Hypothalamus (tissue), 51 donors: Measurements from ENCODE around the gene LONRF3.
"Not testable (repeated sequence)": the region's sequence is repeated elsewhere in the genome, so short reads cannot be mapped to it uniquely, and the experiment has no call there.

Source experiments
- DNase-seq, 51 donors: peaks; one replicate each; lab custom pipeline; 2025; lab: John Stamatoyannopoulos, UW

The LONRF3 gene

GRCh38 chrX:118980761-118981160 lies 6.3 kb downstream of the LONRF3 start:
- no peak for DNase-seq

- no peak for DNase-seq
Observed at GRCh38 chrX:118983513-118983912, 9.1 kb downstream of the LONRF3 start.

- no peak for DNase-seq
Observed at GRCh38 chrX:118988911-118989310, 14.5 kb downstream of the LONRF3 start.

GRCh38 chrX:118989886-118990285 lies 15.5 kb downstream of the LONRF3 start:
- no peak for DNase-seq

GRCh38 chrX:118990512-118991227 lies 16.3 kb downstream of the LONRF3 start:
- no peak for DNase-seq

GRCh38 chrX:118992441-118993121 lies 18.2 kb downstream of the LONRF3 start:
- DNase-seq, result not testable (repeated sequence)

- DNase-seq, result no peak
Observed at GRCh38 chrX:119003462-119003861, 29.0 kb downstream of the LONRF3 start.

- peak in 37 of 51 donors; percentile 0 to 56 (median 15) for DNase-seq
Observed at GRCh38 chrX:119004920-119005524, 30.6 kb downstream of the LONRF3 start.

- no peak for DNase-seq
Observed at GRCh38 chrX:119007189-119007770, 32.9 kb downstream of the LONRF3 start.

- DNase-seq, result peak in 15 of 51 donors; percentile 0 to 28 (median 2)
Observed at GRCh38 chrX:119008110-119008744, 33.8 kb downstream of the LONRF3 start.

GRCh38 chrX:119009071-119009470 lies 34.7 kb downstream of the LONRF3 start:
- DNase-seq, result no peak

GRCh38 chrX:119010491-119010890 lies 36.1 kb downstream of the LONRF3 start:
- no peak for DNase-seq

GRCh38 chrX:119013164-119013563 lies 38.7 kb downstream of the LONRF3 start:
- DNase-seq, result no peak

GRCh38 chrX:119015407-119016237 lies 41.2 kb downstream of the LONRF3 start:
- DNase-seq, result peak in 1 of 51 donors; percentile 0

GRCh38 chrX:119017077-119017476 lies 42.7 kb downstream of the LONRF3 start:
- no peak for DNase-seq

- DNase-seq, result no peak
Observed at GRCh38 chrX:119025900-119026299, 51.5 kb downstream of the LONRF3 start.

GRCh38 chrX:119026344-119026743 lies 51.9 kb downstream of the LONRF3 start:
- DNase-seq, result not testable (repeated sequence)

GRCh38 chrX:119027960-119028732 lies 53.7 kb downstream of the LONRF3 start:
- not testable (repeated sequence) for DNase-seq

- DNase-seq, result no peak
Observed at GRCh38 chrX:119028733-119029330, 54.4 kb downstream of the LONRF3 start.
